BLaER1 treated with 17β-estradiol and CSF1 and Interleukin-3, amounts not matched to agents 10 nM and 100 nM (cell line): ENCODE data around the gene SLCO3A1.

Source experiments
- H3K27ac ChIP-seq, 11 experiments: shearing (Covaris generic); formaldehyde crosslinking; 2 replicates each; pipeline ENCODE4 v1.8.1; 2022
- H3K27me3 ChIP-seq, 11 experiments: shearing (Covaris generic); formaldehyde crosslinking; 2 replicates each; pipeline ENCODE4 v1.8.1; 2022
- H3K36me3 ChIP-seq, 11 experiments: shearing (Covaris generic); formaldehyde crosslinking; 2 replicates each; pipeline ENCODE4 v1.8.1; 2022
- H3K4me1 ChIP-seq, 10 experiments: shearing (Covaris generic); formaldehyde crosslinking; 2 replicates each; pipeline ENCODE4 v1.8.1; 2022
- H3K4me2 ChIP-seq, 11 experiments: shearing (Covaris generic); formaldehyde crosslinking; 2 replicates each; pipeline ENCODE4 v1.8.1; 2022
- H3K4me3 ChIP-seq, 10 experiments: shearing (Covaris generic); formaldehyde crosslinking; 2 replicates each; pipeline ENCODE4 v1.8.1; 2022
- H3K9ac ChIP-seq, 11 experiments: shearing (Covaris generic); formaldehyde crosslinking; 2 replicates each; pipeline ENCODE4 v1.8.1; 2022
- H3K9me3 ChIP-seq, 11 experiments: shearing (Covaris generic); formaldehyde crosslinking; replicated peaks in 1 of 11; 2 replicates each; pipeline ENCODE4 v1.8.1; 2022
- H4K20me1 ChIP-seq, 11 experiments: shearing (Covaris generic); formaldehyde crosslinking; 2 replicates each; pipeline ENCODE4 v1.8.1; 2022
- Cebpa-rat ChIP-seq, 11 experiments: shearing (Covaris generic); IDR thresholded peaks; 2 replicates each; pipeline ENCODE4 v1.8.1; 2022

The SLCO3A1 gene

GRCh38 chr15:92020207-92020606, 166.7 kb downstream of the SLCO3A1 start:
- TF ChIP-seq Cebpa-rat (IDR thresholded peaks at IDR 0.05): no peak
- Histone ChIP-seq H3K27me3 (no peaks in the 10 kb centered on the region), H3K4me3 (no peak overlapping the region), H4K20me1 (peaks cover 0 to 21% (median 0%) of the 10 kb centered on the region in 11 experiments; a peak in 4 of 22 replicates), H3K9ac (no peak overlapping the region), H3K27ac (no peak overlapping the region), H3K4me2 (no peak overlapping the region), H3K9me3 (no peaks in the 10 kb centered on the region; a peak in 1 of 22 replicates), H3K4me1 (peaks cover 4 to 13% (median 7%) of the 10 kb centered on the region in 10 experiments; a peak in 18 of 20 replicates), H3K36me3 (no peaks in the 10 kb centered on the region)

- no peaks in the 10 kb centered on the region for H3K36me3 ChIP-seq
- H3K27me3 ChIP-seq: no peaks in the 10 kb centered on the region
- no peaks in the 10 kb centered on the region; a peak in 1 of 22 replicates for H3K9me3 ChIP-seq
- no peak for TF ChIP-seq Cebpa-rat (IDR thresholded peaks at IDR 0.05)
- H3K4me3 ChIP-seq: no peak overlapping the region
- no peak overlapping the region for H3K9ac ChIP-seq
- H3K27ac ChIP-seq: no peak overlapping the region
- no peak overlapping the region for H3K4me2 ChIP-seq
- H4K20me1 ChIP-seq: peaks cover 0 to 21% (median 0%) of the 10 kb centered on the region in 11 experiments; a peak in 4 of 22 replicates
- H3K4me1 ChIP-seq: peaks cover 4 to 13% (median 7%) of the 10 kb centered on the region in 10 experiments; a peak in 18 of 20 replicates
Measured at GRCh38 chr15:92020804-92021203, 167.3 kb downstream of the SLCO3A1 start.

- H3K4me1 ChIP-seq: peaks cover 4 to 13% (median 7%) of the 10 kb centered on the region in 10 experiments; a peak in 18 of 20 replicates
- H3K9me3 ChIP-seq: no peaks in the 10 kb centered on the region
- no peak for TF ChIP-seq Cebpa-rat (IDR thresholded peaks at IDR 0.05)
- H3K36me3 ChIP-seq: no peaks in the 10 kb centered on the region
- no peaks in the 10 kb centered on the region for H3K27me3 ChIP-seq
- peak overlapping the region in 9 of 11 experiments; percentile 2 to 58 (median 29); a peak in 9 of 22 replicates for H3K4me2 ChIP-seq
- H3K9ac ChIP-seq: no peak overlapping the region; a peak in 1 of 22 replicates
- no peak overlapping the region for H3K4me3 ChIP-seq
- peaks cover 0 to 21% (median 0%) of the 10 kb centered on the region in 11 experiments; a peak in 4 of 22 replicates for H4K20me1 ChIP-seq
- H3K27ac ChIP-seq: no peak overlapping the region
Measured at GRCh38 chr15:92021792-92022191, 168.3 kb downstream of the SLCO3A1 start.

GRCh38 chr15:92023965-92024364, 170.5 kb downstream of the SLCO3A1 start:
- Histone ChIP-seq H3K27me3 (no peaks in the 10 kb centered on the region), H3K9me3 (no peaks in the 10 kb centered on the region), H3K4me2 (no peak overlapping the region), H3K9ac (no peak overlapping the region), H3K4me3 (no peak overlapping the region), H3K4me1 (peaks cover 4 to 13% (median 7%) of the 10 kb centered on the region in 10 experiments; a peak in 18 of 20 replicates), H4K20me1 (peaks cover 0 to 14% (median 0%) of the 10 kb centered on the region in 11 experiments; a peak in 3 of 22 replicates), H3K36me3 (no peaks in the 10 kb centered on the region), H3K27ac (no peak overlapping the region)
- TF ChIP-seq Cebpa-rat (IDR thresholded peaks at IDR 0.05): no peak

- no peak for TF ChIP-seq Cebpa-rat (IDR thresholded peaks at IDR 0.05)
Measured at GRCh38 chr15:92025706-92026270, 172.3 kb downstream of the SLCO3A1 start.

GRCh38 chr15:92028389-92028724, 174.8 kb downstream of the SLCO3A1 start:
- Histone ChIP-seq H4K20me1 (peaks cover 0 to 5% (median 0%) of the 10 kb centered on the region in 11 experiments; a peak in 2 of 22 replicates), H3K4me3 (no peak overlapping the region), H3K27me3 (no peaks in the 10 kb centered on the region), H3K36me3 (no peaks in the 10 kb centered on the region), H3K27ac (no peak overlapping the region), H3K4me2 (no peak overlapping the region), H3K9me3 (no peaks in the 10 kb centered on the region), H3K4me1 (peaks cover 0 to 5% (median 3%) of the 10 kb centered on the region in 10 experiments; a peak in 8 of 20 replicates), H3K9ac (no peak overlapping the region)
- TF ChIP-seq Cebpa-rat (IDR thresholded peaks at IDR 0.05): no peak

More at GRCh38 chr15:92025706-92026270, 172.3 kb downstream of the SLCO3A1 start:
- H3K9me3 ChIP-seq: no peaks in the 10 kb centered on the region
- no peak overlapping the region for H3K9ac ChIP-seq
- no peak overlapping the region for H3K4me2 ChIP-seq
- H3K27ac ChIP-seq: no peak overlapping the region
- H3K4me1 ChIP-seq: peaks cover 4 to 13% (median 8%) of the 10 kb centered on the region in 10 experiments; a peak in 18 of 20 replicates
- peaks cover 0 to 16% (median 0%) of the 10 kb centered on the region in 11 experiments; a peak in 3 of 22 replicates for H4K20me1 ChIP-seq
- no peak overlapping the region for H3K4me3 ChIP-seq
- no peaks in the 10 kb centered on the region for H3K27me3 ChIP-seq
- no peaks in the 10 kb centered on the region for H3K36me3 ChIP-seq

- peaks cover 0 to 10% (median 0%) of the 10 kb centered on the region in 11 experiments; a peak in 5 of 22 replicates for H4K20me1 ChIP-seq
- no peaks in the 10 kb centered on the region for H3K36me3 ChIP-seq
- TF ChIP-seq Cebpa-rat (IDR thresholded peaks at IDR 0.05): no peak
- no peak overlapping the region for H3K27ac ChIP-seq
- no peak overlapping the region for H3K9ac ChIP-seq
- no peaks in the 10 kb centered on the region for H3K27me3 ChIP-seq
- no peak overlapping the region for H3K4me3 ChIP-seq
- no peaks in the 10 kb centered on the region for H3K9me3 ChIP-seq
- H3K4me1 ChIP-seq: peaks cover 0 to 9% (median 4%) of the 10 kb centered on the region in 10 experiments; a peak in 8 of 20 replicates
- H3K4me2 ChIP-seq: no peak overlapping the region
Measured at GRCh38 chr15:92029767-92030166, 176.3 kb downstream of the SLCO3A1 start.

- Histone ChIP-seq H3K9ac (no peak overlapping the region), H3K27ac (no peak overlapping the region), H3K27me3 (no peaks in the 10 kb centered on the region), H3K4me1 (peaks cover 0 to 9% (median 4%) of the 10 kb centered on the region in 10 experiments; a peak in 8 of 20 replicates), H3K36me3 (no peaks in the 10 kb centered on the region), H4K20me1 (peaks cover 0 to 10% (median 0%) of the 10 kb centered on the region in 11 experiments; a peak in 4 of 22 replicates), H3K4me3 (no peak overlapping the region), H3K9me3 (peaks cover 0 to 8% (median 2%) of the 10 kb centered on the region in 11 experiments; a peak in 11 of 22 replicates), H3K4me2 (peak overlapping the region in 2 of 11 experiments; percentile 46 to 48; a peak in 4 of 22 replicates)
- TF ChIP-seq Cebpa-rat (IDR thresholded peaks at IDR 0.05): no peak
Measured at GRCh38 chr15:92033314-92033713, 179.8 kb downstream of the SLCO3A1 start.

- peaks cover 3 to 12% (median 6%) of the 10 kb centered on the region in 11 experiments for H3K9me3 ChIP-seq
- H3K4me3 ChIP-seq: no peak overlapping the region
- peaks cover 0 to 10% (median 0%) of the 10 kb centered on the region in 11 experiments; a peak in 4 of 22 replicates for H4K20me1 ChIP-seq
- no peak overlapping the region for H3K9ac ChIP-seq
- TF ChIP-seq Cebpa-rat (IDR thresholded peaks at IDR 0.05): no peak
- no peak overlapping the region for H3K27ac ChIP-seq
- peaks cover 0 to 9% (median 4%) of the 10 kb centered on the region in 10 experiments; a peak in 8 of 20 replicates for H3K4me1 ChIP-seq
- H3K4me2 ChIP-seq: peak overlapping the region in 2 of 11 experiments; percentile 46 to 48; a peak in 4 of 22 replicates
- 0 out of 22 replicates have a peak, but pooled peaks cover 0 to 2% (median 0%) of the 10 kb centered on the region in 11 experiments for H3K36me3 ChIP-seq
- no peaks in the 10 kb centered on the region for H3K27me3 ChIP-seq
Measured at GRCh38 chr15:92033723-92034122, 180.2 kb downstream of the SLCO3A1 start.
